DMS53 (cell line): ENCODE measurements around the gene STXBP5L.
"Not testable (repeated sequence)": the region's sequence is repeated elsewhere in the genome, so short reads cannot be mapped to it uniquely, and the experiment has no call there.

Source experiments
- DNase-seq: peaks from one replicate; lab custom pipeline; 2025; lab: John Stamatoyannopoulos, UW

STXBP5L gene

DNA sequence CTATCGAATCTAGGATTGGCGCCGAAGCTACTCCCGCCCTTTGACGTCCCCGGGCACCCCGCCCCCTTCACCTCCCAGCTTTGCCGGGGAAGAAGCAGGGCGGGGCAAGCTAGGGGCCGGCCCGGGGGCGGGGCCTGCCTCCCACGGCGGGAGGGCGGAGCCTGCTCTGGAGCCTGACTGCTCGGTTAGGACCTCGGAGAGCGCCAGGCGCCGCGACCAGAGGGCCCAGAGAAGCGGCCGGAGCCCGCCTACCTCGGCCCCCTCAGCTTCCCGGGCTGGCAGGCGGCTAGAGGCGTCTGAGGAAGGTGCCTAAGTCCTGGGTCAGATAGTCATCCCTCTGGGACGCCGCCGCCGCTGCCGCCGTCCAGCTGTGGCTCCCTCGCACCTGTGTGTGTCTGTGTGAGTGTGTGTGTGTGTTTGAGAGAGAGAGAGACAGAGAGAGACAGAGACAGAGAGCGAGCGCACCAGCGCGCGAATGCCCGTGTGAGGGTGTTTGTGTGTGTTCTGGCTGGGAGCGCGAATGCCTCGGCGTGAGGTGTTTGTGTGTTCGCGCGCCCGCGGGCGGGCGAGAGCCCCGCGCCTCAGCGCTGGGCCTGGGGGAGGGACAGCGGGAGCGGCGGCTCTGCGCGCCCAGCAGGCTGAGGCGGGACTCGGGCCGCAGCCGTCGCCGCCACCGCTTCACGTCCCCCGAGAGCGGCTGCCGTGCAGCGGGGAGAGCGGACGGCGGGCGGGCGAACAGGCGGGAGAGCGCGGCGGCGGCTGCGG is at the start of gene STXBP5L:
Gene STXBP5L (plus strand): TSS at position 176 of the 765 bp plus-strand sequence. CDS start 1,374 bp downstream, outside the sequence.
- DNase-seq = peak; percentile 97

GRCh38 chr3:120858521-120858920 is 49.5 kb upstream of the STXBP5L start:
- DNase-seq = peak; percentile 32

DNA sequence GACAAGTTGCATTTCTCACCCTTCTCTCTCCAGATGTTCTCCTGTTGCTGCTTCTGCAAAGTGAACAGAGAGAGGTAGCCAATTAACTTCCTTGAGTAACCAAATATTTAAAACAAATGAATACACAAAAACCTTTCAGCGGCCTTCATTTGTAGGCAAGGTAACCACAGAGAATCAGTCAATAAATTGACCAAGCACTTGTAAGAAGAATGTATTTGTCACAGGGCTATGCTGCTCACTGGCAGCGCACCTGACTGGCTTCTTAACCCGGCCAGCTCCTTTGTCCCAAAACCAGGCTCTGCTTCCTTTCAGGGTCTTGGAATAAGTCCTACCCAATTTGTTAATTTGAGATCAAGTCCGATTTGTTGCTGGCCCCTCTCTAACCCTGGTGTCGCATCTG is 43.5 kb upstream of the STXBP5L start:
- DNase-seq = peak; percentile 7

GRCh38 chr3:120875507-120875906 is 32.5 kb upstream of the STXBP5L start:
- no peak for DNase-seq

DNA sequence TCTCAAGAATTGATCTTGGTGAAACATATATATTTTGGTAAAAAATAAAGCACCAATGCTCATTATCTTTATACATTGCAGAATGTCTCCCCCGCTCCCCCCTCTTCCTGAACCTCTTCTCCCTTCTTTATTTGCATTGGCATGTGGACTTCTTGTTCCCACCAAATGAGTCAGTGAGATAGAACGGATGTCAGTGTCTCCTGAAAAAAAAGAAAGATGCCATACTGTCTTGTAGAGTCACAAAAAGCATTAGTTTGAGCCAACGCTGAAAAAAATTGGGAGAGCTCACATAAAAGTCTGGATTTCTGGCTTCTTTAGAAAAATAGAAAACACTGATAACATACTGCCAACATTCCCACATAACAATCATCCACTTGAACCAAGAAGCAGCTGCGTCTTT is 32.0 kb upstream of the STXBP5L start:
- DNase-seq = no peak

DNA sequence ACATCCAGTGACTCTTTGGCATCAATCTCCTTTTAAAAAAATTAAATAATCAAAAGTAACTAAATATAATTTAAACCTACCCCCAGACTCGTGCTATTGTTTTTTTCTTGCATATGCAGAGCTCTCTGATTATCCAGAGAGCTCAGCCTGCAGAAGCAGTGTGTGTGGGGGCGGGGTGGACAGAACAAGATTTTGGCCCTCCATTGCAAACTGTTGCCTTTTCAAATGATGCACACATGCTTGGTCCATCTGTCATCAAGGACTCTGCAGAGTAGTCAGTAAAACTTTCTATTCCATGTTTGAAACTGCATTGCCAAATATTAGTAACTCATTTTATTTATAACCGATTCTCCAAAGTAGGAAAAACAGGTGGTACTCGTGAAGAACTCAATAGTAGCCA is 28.6 kb upstream of the STXBP5L start:
- no peak for DNase-seq

GRCh38 chr3:120892921-120893320 is 15.1 kb upstream of the STXBP5L start:
- DNase-seq = no peak

DNA sequence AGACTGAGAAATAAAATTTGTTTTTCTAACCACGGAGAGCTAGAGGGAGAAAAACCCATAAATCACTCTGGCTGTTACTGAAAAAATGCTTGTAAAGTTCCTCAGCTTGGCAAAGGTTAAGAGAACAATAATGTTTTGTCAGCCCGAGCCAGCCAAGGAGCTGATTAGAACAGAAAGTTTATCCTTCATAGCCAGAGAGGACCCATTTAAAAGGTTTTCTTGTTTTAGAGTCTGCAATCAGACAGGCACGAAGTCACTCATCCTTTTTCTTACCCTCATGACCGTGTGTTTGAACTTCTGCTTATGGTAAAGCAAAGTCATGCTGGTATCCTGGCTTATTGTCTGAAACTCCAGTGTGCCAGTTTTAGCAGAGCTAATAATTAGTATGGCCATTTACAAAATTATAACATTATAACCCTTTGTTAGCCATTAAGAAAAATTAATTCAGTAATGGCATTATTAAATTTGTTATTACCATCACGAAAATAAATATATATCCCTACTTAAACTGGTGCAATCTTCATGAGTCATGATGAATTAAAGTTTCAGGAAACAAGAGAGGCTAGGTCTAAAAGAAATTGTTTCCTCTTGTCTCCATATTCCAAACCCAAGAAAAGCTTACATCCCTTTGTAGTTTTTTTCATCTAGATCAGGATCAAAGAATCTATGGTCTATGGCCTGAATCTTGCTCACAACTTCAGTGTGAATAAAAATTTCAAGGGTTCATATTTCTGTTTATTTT is 13.5 kb upstream of the STXBP5L start:
- no peak for DNase-seq

- not testable (repeated sequence) for DNase-seq
Measured at GRCh38 chr3:120901716-120902115, 6.3 kb upstream of the STXBP5L start.

- DNase-seq = peak; percentile 10
Measured at GRCh38 chr3:120903221-120903620, 4.8 kb upstream of the STXBP5L start.

DNA sequence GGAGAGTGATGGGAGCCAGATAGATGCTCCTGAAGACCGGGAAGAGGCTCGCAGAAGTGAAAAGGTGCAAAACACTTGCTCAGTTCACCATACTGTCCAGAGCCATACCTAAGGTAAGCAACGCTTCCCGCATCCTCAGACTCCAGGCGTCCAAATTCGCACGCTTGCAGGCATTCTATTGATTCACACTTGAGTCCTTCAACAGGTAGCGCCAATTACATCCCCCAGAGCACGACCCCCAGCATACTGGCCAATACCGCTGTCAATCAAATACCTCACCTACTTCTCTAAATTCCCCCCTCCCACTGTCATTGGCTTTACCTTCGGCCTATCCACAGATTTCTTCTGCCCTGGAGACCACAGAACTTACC is 361 bp upstream of the STXBP5L start:
- DNase-seq = no peak

GRCh38 chr3:120908795-120909601 is 993 bp downstream of the STXBP5L start:
- DNase-seq = peak; percentile 30

DNA sequence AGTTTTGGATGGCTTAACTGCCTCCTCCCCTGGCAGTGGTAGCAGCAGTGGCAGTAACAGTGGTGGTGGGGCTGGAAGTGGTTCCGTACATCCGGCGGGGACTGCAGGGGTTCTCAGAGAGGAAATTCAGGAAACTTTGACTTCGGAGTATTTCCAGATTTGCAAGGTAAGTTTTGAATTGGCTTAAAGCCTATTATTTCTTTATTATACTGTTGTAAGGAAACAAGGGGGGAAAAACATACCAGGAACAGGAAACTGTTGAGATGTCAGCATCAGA is 1.5 kb downstream of the STXBP5L start:
- DNase-seq = peak; percentile 48

DNA sequence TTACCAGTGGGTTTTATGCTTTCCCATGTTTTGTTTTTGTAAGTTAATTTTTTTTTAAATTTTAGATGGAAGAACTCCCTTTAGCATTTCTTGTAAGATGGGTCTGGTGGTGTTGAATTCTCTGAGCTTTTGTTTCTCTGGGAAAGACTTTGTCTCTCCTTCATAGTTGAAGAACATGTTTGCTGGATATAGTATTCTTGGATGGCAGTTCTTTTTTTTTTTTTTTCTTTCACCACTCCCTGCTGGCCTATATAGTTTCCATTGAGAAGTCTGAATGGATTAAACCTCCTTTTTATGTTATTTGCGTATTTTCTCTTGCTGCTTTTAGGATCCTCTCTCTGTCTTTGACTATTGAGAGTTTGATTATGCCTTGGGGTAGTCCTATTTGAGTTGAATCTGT is 18.1 kb downstream of the STXBP5L start:
- no peak for DNase-seq

GRCh38 chr3:120928991-120929390 is 21.0 kb downstream of the STXBP5L start:
- no peak for DNase-seq

DNA sequence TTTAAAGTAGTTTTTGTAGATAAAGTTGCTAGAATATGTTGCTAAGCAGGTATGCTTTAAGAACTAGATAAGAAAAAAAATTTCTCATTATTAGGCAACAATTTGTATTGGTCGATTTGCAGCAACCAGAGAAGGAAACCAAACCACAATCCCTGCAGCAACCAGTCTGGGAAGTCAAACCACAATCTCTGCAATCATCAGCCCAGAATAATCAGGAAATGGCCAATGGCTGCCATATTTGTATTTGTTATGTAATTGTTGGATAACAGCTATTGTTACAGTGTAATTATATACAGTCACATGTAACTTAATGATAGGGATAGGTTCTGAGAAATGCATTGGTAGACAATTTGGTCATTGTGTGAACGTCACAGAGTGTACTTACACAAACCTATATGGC is 23.6 kb downstream of the STXBP5L start:
- DNase-seq = no peak

- no peak for DNase-seq
Measured at GRCh38 chr3:120956143-120956542, 48.1 kb downstream of the STXBP5L start.

DNA sequence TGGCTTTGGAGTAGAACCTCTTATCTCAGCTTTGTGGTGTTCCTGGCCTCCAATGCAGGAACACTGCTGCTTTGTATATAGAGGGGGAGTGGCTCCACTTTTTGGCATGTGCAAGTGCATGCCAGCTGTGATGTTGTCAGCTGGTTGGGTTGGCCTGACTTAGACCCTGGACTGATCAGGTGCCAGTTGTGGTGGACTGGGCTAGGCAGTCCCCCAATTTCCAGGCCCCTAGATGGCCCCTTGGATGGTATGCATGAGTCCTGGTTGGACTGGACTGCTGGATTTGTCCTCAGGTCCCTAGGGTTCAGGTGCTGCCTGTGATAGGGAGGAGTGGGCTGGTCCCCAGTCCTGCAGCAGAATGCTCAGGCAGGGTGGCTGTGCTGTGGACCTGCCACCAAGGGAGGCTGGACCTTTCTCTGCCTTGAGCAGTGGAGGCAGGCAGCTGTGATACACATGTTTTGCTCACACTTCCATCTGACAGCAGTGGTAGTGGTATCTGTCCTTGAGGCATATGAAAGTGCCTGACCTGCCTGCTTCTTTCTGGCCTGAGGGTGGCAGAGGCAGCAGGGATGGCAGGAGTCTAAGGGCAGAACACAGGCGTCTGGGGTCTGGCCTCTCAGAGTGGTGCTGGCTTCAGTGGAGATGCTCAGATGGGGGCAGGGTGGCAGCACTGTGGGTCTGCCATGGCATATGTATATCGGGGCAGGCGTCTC is 74.8 kb downstream of the STXBP5L start:
- no peak for DNase-seq

- DNase-seq = no peak
Measured at GRCh38 chr3:120983321-120983665, 75.3 kb downstream of the STXBP5L start.

GRCh38 chr3:120983841-120984240 is 75.8 kb downstream of the STXBP5L start:
- peak; percentile 62 for DNase-seq

GRCh38 chr3:120985242-120985641 is 77.2 kb downstream of the STXBP5L start:
- no peak for DNase-seq

DNA sequence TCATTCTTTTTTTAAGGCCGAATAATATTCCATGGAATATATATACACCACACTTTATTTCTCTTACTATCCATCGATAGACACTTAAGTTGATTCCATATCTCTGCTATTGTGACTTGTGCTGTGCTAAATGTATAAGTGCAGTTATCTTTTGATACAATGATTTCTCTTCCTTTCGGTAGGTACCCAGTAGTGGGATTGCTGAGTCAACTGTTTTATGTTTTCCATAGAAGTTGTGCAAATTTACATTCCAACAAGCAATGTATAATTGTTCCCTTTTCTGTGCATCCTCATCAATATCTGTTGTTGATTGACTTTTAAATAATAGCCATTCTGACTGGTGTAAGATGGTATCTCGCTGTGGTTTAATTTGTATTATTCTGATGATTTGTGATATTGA is 81.0 kb downstream of the STXBP5L start:
- no peak for DNase-seq
